Activated B cell treated with CpG ODN at 0.5 μM for 24 hours (primary cell): ENCODE data around the gene TMEM120A. TPM values are rescaled to one million over a fixed set of nuclear protein-coding genes. Genes with fewer than 3 reads are reported as not detected.

Experiments used
- ATAC-seq: fragments of 200-7000 bp; cut with Tn5 transposase; one replicate; pipeline ENCODE4 v1.10.0; 2021; ENCODE audit warnings: low read depth, mild to moderate bottlenecking, moderate library complexity
- CTCF ChIA-PET: fragments of 350-600 bp; sonication (Branson Sonifier 250); formaldehyde crosslinking; loops from one replicate; lab custom pipeline; 2021; ENCODE audit warnings: antibody characterized with exemption; lab: Charles Lee
- POLR2A ChIA-PET: fragments of 350-600 bp; sonication (Branson Sonifier 250); formaldehyde crosslinking; loops from one replicate; lab custom pipeline; 2021; ENCODE audit warnings: antibody characterized with exemption; lab: Charles Lee
- DNase-seq: peaks from one replicate; pipeline ENCODE4 v3.0.0; 2022
- H3K27ac Mint-ChIP-seq: one replicate; pipeline ENCODE4 v1.8.0; 2020; ENCODE audit warnings: mixed read lengths
- H3K27me3 Mint-ChIP-seq: one replicate; pipeline ENCODE4 v1.8.0; 2021; ENCODE audit warnings: mixed read lengths
- H3K36me3 Mint-ChIP-seq: one replicate; pipeline ENCODE4 v1.8.0; 2021; ENCODE audit warnings: low read depth, mixed read lengths
- H3K4me1 Mint-ChIP-seq: one replicate; pipeline ENCODE4 v1.8.0; 2021; ENCODE audit warnings: mixed read lengths
- H3K4me3 Mint-ChIP-seq: one replicate; pipeline ENCODE4 v1.8.0; 2020; ENCODE audit warnings: mild to moderate bottlenecking, mixed read lengths
- H3K9me3 Mint-ChIP-seq: one replicate; pipeline ENCODE4 v1.8.0; 2020; ENCODE audit warnings: mixed read lengths
- intact Hi-C: fragments of 100-400 bp; cut with micrococcal nuclease; formaldehyde crosslinking; loops from one replicate; pipeline ENCODE4 v1.15.1; 2024
- total RNA-seq: library from RNA; stranded (reverse); gene quantifications from 2 replicates; pipeline ENCODE4 v1.2.3, GENCODE V29; 2022
- TF ChIP-seq, protein P1 (sequence below): fragments of 200-600 bp; IDR thresholded peaks from one replicate; pipeline ENCODE4 v1.8.0; 2022; ENCODE audit warnings: antibody characterized with exemption, mild to moderate bottlenecking

TMEM120A gene
- total RNA-seq, 1 donor from 2014 or later: 104 TPM

- no peak for ATAC-seq
- TF ChIP-seq, protein P1, sequence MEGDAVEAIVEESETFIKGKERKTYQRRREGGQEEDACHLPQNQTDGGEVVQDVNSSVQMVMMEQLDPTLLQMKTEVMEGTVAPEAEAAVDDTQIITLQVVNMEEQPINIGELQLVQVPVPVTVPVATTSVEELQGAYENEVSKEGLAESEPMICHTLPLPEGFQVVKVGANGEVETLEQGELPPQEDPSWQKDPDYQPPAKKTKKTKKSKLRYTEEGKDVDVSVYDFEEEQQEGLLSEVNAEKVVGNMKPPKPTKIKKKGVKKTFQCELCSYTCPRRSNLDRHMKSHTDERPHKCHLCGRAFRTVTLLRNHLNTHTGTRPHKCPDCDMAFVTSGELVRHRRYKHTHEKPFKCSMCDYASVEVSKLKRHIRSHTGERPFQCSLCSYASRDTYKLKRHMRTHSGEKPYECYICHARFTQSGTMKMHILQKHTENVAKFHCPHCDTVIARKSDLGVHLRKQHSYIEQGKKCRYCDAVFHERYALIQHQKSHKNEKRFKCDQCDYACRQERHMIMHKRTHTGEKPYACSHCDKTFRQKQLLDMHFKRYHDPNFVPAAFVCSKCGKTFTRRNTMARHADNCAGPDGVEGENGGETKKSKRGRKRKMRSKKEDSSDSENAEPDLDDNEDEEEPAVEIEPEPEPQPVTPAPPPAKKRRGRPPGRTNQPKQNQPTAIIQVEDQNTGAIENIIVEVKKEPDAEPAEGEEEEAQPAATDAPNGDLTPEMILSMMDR: no peak
- no peaks in the 10 kb centered on the region for H3K9me3 Mint-ChIP-seq
- intact Hi-C loops: no loop called here
- H3K4me1 Mint-ChIP-seq: no peaks in the 10 kb centered on the region
- DNase-seq: no peak
- POLR2A ChIA-PET: no interaction called here
- H3K27me3 Mint-ChIP-seq: no peaks in the 10 kb centered on the region
- H3K27ac Mint-ChIP-seq: no peak overlapping the region
- peaks cover 60% of the 10 kb centered on the region for H3K36me3 Mint-ChIP-seq
- CTCF ChIA-PET: no interaction called here
- H3K4me3 Mint-ChIP-seq: no peak overlapping the region
These were observed 13.3 kb downstream of the TMEM120A start for GRCh38 chr7:75981203-75981452.

- DNase-seq (no peak), ATAC-seq (no peak)
- ChIA-PET POLR2A (no interaction called here), CTCF (no interaction called here)
- H3K9me3 Mint-ChIP-seq: no peaks in the 10 kb centered on the region
- intact Hi-C loops: no loop called here
- TF ChIP-seq, protein P1: no peak
- peaks cover 55% of the 10 kb centered on the region for H3K36me3 Mint-ChIP-seq
- H3K4me3 Mint-ChIP-seq: no peak overlapping the region
- H3K27me3 Mint-ChIP-seq: no peaks in the 10 kb centered on the region
- H3K27ac Mint-ChIP-seq: no peak overlapping the region
- no peaks in the 10 kb centered on the region for H3K4me1 Mint-ChIP-seq
These were observed 13.8 kb downstream of the TMEM120A start for GRCh38 chr7:75980430-75981202.

DNA sequence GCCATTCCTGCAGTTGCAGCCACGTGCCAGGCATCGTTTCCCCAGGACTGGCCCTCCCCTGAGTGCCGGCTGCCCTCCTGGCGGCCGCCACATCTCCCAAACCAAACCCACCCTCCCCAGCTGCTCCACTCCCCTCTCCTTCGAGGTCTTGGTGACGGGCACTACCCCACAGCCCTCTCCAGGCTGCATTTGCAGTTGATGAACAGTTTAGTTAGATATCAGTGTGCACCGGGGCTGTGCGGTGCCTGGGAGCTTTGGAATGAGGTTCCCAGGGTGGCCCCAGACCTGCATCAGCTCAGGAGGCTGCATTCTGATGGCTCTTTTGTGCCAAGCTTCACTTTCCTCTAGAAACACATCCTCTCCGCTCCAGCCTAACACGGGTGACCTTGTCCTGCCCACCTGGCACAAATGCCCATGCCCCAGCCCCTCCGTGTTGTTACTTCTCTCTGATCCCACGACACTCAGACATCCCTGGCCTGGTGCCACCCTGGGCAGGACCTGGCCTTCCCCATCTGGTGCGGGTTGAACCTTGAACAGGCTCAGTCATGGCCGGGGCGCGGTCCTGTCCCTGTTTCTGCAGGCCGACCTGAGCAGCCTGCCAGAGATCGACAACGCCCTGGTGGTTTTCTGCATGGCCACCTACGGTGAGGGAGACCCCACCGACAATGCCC is 14.5 kb downstream of the TMEM120A start:
- TF ChIP-seq, protein P1: no peak
- ChIA-PET POLR2A (no interaction called here), CTCF (no interaction called here)
- Mint-ChIP-seq H3K4me3 (no peak overlapping the region), H3K9me3 (no peaks in the 10 kb centered on the region), H3K27me3 (no peaks in the 10 kb centered on the region), H3K36me3 (peaks cover 51% of the 10 kb centered on the region), H3K4me1 (no peaks in the 10 kb centered on the region), H3K27ac (no peak overlapping the region)
- DNase-seq (no peak), ATAC-seq (no peak)
- intact Hi-C loops: no loop called here

DNA sequence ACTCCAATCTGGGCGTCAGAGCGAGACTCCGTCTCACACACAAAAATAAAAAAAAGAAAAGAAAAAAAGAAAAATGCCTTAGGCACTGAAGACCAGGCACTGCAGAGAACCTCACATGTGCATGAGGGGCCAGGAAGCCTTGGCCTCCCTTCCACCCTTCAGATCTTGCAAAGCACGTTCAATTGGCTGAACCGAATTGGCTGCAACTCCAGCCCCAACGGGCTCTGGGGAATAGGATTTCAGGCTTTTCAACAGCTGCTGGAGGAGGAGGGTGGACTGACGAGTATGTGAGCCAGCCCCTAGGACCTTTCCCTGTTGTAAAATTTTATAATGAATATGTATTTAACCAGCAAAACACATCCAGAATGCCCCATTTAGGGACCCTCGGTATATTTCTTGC is 16.7 kb downstream of the TMEM120A start:
- ATAC-seq: no peak
- CTCF ChIA-PET: no interaction called here
- DNase-seq: no peak
- Mint-ChIP-seq H3K36me3 (peaks cover 51% of the 10 kb centered on the region), H3K4me3 (no peak overlapping the region), H3K4me1 (no peaks in the 10 kb centered on the region), H3K27ac (no peak overlapping the region), H3K27me3 (no peaks in the 10 kb centered on the region), H3K9me3 (no peaks in the 10 kb centered on the region)
- POLR2A ChIA-PET: interaction anchor here (2.4 kb wide), 1 partner anchor 42 kb away, joined by 9 read pairs; no protein-coding TSS in a partner anchor
- TF ChIP-seq, protein P1: no peak
- intact Hi-C loops: no loop called here

DNA sequence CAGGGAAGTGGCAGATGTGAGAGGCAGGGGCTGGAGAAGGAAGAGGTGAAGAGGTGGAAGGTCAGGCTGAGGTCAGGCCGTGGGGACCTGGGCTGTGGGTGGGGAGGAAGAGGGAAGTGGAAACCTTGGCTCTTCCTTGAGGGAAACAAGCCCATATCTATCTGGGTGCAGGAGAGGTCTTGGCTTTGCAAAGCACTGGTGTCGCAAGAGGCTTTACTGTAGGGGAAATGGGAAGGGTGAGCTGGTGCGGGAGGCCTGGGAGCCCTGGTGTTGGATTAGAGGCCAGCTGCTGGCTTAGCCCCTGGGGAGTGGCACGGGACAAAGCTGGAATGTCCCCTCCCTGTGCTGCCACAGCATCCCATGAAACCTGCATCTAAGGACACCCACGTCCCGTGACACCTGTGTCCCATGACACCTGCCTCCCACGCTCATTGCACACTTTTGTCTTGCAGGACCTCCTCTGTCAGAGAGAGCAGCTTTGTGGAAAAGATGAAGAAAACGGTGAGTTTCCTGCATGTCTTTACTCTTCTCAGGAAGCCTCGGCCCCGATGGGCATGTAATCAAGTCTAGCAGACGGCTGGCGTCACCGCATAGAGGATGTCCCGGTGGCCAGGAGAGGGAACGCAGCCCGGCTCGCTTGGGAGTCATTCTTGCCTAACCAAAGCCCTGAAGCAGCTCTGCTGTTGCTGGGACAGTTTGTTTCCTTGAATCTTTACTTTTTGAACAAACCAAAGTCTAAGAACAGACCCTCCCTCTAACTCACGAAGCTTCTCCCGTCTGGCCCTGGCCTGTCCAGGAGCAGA is 22.2 kb downstream of the TMEM120A start:
- intact Hi-C loops: no loop called here
- DNase-seq (no peak), ATAC-seq (no peak)
- peaks cover 50% of the 10 kb centered on the region for H3K36me3 Mint-ChIP-seq
- TF ChIP-seq, protein P1: no peak
- H3K4me3 Mint-ChIP-seq: no peak overlapping the region
- no peak overlapping the region for H3K27ac Mint-ChIP-seq
- H3K4me1 Mint-ChIP-seq: no peaks in the 10 kb centered on the region
- H3K9me3 Mint-ChIP-seq: no peaks in the 10 kb centered on the region
- ChIA-PET POLR2A (no interaction called here), CTCF (no interaction called here)
- H3K27me3 Mint-ChIP-seq: no peaks in the 10 kb centered on the region
